Measurements from ENCODE around the gene FMN2.

Gene FMN2

DNA sequence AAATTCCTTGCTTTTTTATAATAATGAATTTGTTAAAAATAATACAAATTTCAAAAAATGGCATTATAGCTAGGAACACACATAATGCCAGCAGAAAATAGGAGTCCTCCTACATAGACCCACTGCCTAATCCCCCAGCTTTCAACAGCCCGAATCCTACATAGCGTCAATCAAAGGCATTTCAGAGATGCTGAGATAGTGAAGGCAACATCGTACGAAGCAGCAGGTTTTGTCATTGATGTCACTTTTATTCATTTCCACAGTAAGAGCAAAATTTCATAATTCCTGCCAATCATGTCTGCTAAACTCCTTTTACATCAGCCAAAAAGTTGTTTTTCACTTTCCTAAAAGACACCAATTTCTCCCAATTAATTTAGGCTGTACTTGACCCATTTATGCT is 426.2 kb downstream of the FMN2 start:
- Histone ChIP-seq H3K4me3 (replicated peaks; ENCODE audit: insufficient read depth, low read length) (no peak overlapping the region), H3K27ac (replicated peaks) (no peak overlapping the region), H3K27me3 (ENCODE audit: insufficient read depth, poor library complexity, severe bottlenecking) (no peaks in the 10 kb centered on the region)
- no peak for DNase-seq (ENCODE audit: low read depth in 1 of 2, low spot score in 1 of 2)
- TF ChIP-seq CTCF (IDR thresholded peaks at IDR 0.05; ENCODE audit: insufficient read depth, low read length) = no peak
- TF ChIP-seq, protein P1, sequence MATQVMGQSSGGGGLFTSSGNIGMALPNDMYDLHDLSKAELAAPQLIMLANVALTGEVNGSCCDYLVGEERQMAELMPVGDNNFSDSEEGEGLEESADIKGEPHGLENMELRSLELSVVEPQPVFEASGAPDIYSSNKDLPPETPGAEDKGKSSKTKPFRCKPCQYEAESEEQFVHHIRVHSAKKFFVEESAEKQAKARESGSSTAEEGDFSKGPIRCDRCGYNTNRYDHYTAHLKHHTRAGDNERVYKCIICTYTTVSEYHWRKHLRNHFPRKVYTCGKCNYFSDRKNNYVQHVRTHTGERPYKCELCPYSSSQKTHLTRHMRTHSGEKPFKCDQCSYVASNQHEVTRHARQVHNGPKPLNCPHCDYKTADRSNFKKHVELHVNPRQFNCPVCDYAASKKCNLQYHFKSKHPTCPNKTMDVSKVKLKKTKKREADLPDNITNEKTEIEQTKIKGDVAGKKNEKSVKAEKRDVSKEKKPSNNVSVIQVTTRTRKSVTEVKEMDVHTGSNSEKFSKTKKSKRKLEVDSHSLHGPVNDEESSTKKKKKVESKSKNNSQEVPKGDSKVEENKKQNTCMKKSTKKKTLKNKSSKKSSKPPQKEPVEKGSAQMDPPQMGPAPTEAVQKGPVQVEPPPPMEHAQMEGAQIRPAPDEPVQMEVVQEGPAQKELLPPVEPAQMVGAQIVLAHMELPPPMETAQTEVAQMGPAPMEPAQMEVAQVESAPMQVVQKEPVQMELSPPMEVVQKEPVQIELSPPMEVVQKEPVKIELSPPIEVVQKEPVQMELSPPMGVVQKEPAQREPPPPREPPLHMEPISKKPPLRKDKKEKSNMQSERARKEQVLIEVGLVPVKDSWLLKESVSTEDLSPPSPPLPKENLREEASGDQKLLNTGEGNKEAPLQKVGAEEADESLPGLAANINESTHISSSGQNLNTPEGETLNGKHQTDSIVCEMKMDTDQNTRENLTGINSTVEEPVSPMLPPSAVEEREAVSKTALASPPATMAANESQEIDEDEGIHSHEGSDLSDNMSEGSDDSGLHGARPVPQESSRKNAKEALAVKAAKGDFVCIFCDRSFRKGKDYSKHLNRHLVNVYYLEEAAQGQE (IDR thresholded peaks at IDR 0.05; ENCODE audit: insufficient replicate concordance, low read depth) = no peak
- no peak for TF ChIP-seq POLR2AphosphoS5 (IDR thresholded peaks at IDR 0.05; ENCODE audit: low read depth)
- no peak for TF ChIP-seq SPI1 (IDR thresholded peaks at IDR 0.05; ENCODE audit: borderline replicate concordance, low read depth)
- no peak for TF ChIP-seq GABPA (IDR thresholded peaks at IDR 0.05; ENCODE audit: low read depth)

GRCh38 chr1:240522122-240522822 is 430.6 kb downstream of the FMN2 start:
- TF ChIP-seq CTCF (IDR thresholded peaks at IDR 0.05; ENCODE audit: insufficient read depth, low read length) = no peak
- no peak for TF ChIP-seq POLR2AphosphoS5 (IDR thresholded peaks at IDR 0.05; ENCODE audit: low read depth)
- no peak for TF ChIP-seq SPI1 (IDR thresholded peaks at IDR 0.05; ENCODE audit: borderline replicate concordance, low read depth)
- TF ChIP-seq GABPA (IDR thresholded peaks at IDR 0.05; ENCODE audit: low read depth) = no peak
- TF ChIP-seq, protein P1 (IDR thresholded peaks at IDR 0.05; ENCODE audit: insufficient replicate concordance, low read depth) = no peak
- DNase-seq (ENCODE audit: low read depth in 1 of 2, low spot score in 1 of 2) = no peak
- Histone ChIP-seq H3K4me3 (replicated peaks; ENCODE audit: insufficient read depth, low read length) (no peak overlapping the region), H3K27me3 (ENCODE audit: insufficient read depth, poor library complexity, severe bottlenecking) (no peaks in the 10 kb centered on the region), H3K27ac (replicated peaks) (no peak overlapping the region)

GRCh38 chr1:240524356-240525069 is 432.8 kb downstream of the FMN2 start:
- DNase-seq (ENCODE audit: low read depth in 1 of 2, low spot score in 1 of 2) = no peak
- Histone ChIP-seq H3K27ac (replicated peaks) (no peak overlapping the region), H3K27me3 (ENCODE audit: insufficient read depth, poor library complexity, severe bottlenecking) (no peaks in the 10 kb centered on the region), H3K4me3 (replicated peaks; ENCODE audit: insufficient read depth, low read length) (no peak overlapping the region)
- TF ChIP-seq POLR2AphosphoS5 (IDR thresholded peaks at IDR 0.05; ENCODE audit: low read depth) (no peak), SPI1 (IDR thresholded peaks at IDR 0.05; ENCODE audit: borderline replicate concordance, low read depth) (no peak), CTCF (IDR thresholded peaks at IDR 0.05; ENCODE audit: insufficient read depth, low read length) (no peak)
- TF ChIP-seq, protein P1 (IDR thresholded peaks at IDR 0.05; ENCODE audit: insufficient replicate concordance, low read depth) = no peak
